Mucosa of rectum (tissue), 2 donors: ENCODE results near the gene ZNF836.

Experiments
- H3K27ac ChIP-seq, 2 donors: one replicate each; pipeline ENCODE4 v1.7.0; 2013; ENCODE audit warnings: inconsistent platforms in 2 of 2, low read depth in 2 of 2, low read length in 2 of 2
- H3K27me3 ChIP-seq, 2 donors: one replicate each; pipeline ENCODE4 v1.7.0; 2013; ENCODE audit warnings: low read length in 2 of 2; ENCODE audit not compliant: control insufficient read depth in 2 of 2, insufficient read depth in 2 of 2
- H3K36me3 ChIP-seq, 2 donors: one replicate each; pipeline ENCODE4 v1.7.0; 2013; ENCODE audit warnings: low read length in 2 of 2; ENCODE audit not compliant: control insufficient read depth in 2 of 2, insufficient read depth in 2 of 2
- H3K4me1 ChIP-seq, 2 donors: one replicate each; pipeline ENCODE4 v1.7.0; 2013; ENCODE audit warnings: low read length in 2 of 2, mild to moderate bottlenecking in 1 of 2; ENCODE audit not compliant: control insufficient read depth in 2 of 2, insufficient read depth in 2 of 2
- H3K4me3 ChIP-seq, 2 donors: one replicate each; pipeline ENCODE4 v1.7.0; 2013; ENCODE audit warnings: low read length in 2 of 2
- H3K9ac ChIP-seq, 2 donors: one replicate each; pipeline ENCODE4 v1.7.0; 2013; ENCODE audit warnings: low read length in 2 of 2, low read depth in 1 of 2, mild to moderate bottlenecking in 1 of 2
- H3K9me3 ChIP-seq, 2 donors: one replicate each; pipeline ENCODE4 v1.7.0; 2013; ENCODE audit warnings: low read length in 2 of 2; ENCODE audit not compliant: control insufficient read depth in 2 of 2
- donor health status: healthy.
- donor health status: Normal muscosa, but diverticular disease.

ZNF836 gene

DNA sequence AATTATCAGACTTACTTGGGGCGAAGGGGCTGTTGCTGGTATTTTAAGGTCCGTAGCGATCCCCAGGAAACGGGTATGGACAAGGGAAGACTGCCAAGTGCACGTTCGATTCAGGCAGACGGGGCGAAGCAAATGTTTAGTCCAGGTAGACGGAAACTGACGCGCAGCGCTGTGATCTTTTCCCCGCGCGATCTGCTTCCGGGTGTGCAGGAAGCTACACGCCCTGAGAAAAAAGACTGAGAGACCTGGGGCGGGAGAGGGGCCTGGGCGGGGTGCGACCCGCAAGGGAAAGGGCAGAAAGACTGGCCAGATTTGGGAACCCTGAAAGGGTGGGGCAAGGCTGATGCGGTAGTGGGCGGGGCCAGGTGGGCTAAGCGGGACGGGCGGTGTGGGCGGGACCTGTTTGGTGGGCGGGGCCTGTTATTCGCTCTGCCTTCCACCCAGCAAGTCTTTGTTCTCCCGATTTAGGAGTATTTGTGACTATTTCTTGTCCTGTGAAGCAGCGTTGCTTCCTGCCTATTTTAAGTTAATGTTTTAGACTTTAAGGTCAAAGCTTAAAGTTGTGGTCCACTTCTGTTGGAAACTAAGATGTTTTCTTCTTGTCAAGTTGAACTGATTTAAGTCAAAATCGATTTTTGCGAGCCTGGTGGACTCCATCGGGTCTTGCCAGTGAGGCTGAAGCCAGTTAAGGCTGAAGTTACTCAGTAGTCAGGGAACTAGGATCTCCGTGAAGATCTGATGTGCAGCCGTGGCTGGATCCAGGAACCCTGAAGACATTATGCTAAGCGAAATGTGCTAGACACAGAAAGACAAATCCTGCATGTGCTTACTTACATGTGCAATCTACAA, at the start of gene ZNF836:
ZNF836 (minus strand) TSS at position 301 of the 849 bp plus-strand sequence. CDS start 3,549 bp downstream, outside the sequence.
- Histone ChIP-seq H3K27ac (peak within 1 kb of the TSS; percentile 78 to 82), H3K9ac (peak within 1 kb of the TSS; percentile 89 to 99)

DNA sequence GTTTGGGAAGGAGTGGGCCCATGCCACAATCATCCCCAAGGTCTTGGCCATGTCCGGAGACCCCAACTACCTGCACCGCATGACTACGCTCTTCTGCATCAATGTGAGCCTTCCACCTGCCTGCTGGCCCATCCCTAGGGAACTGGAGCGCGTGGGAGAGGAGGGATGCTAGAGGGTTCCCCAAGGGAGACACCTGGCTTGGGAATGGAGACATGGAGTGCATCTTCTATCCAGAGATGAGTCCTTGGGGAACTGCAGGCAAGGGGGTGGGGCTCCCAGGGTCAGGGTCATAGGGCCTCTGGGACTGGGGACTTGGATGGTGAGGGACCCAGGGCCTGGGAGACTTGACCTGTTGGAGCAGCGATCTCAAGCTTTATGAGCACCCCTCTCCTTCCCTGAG, 49.6 kb upstream of the ZNF836 start:
- no peaks in the 10 kb centered on the region for H3K9me3 ChIP-seq
- H3K4me3 ChIP-seq: no peak overlapping the region
- no peaks in the 10 kb centered on the region for H3K27me3 ChIP-seq
- no peak overlapping the region for H3K27ac ChIP-seq
- H3K4me1 ChIP-seq: no peaks in the 10 kb centered on the region
- H3K36me3 ChIP-seq: peaks cover 86 to 95% of the 10 kb centered on the region in 2 donors
- H3K9ac ChIP-seq: no peak overlapping the region

More for the DNA sequence above, at the start of gene ZNF836:
- H3K4me3 ChIP-seq: peak within 1 kb of the TSS; percentile 89 to 100
- H3K36me3 ChIP-seq: peaks cover 6 to 10% of the 10 kb centered on the region in 2 donors
- peaks cover 6 to 8% of the 10 kb centered on the region in 2 donors for H3K4me1 ChIP-seq
- no peaks in the 10 kb centered on the region for H3K27me3 ChIP-seq
- no peaks in the 10 kb centered on the region for H3K9me3 ChIP-seq

DNA sequence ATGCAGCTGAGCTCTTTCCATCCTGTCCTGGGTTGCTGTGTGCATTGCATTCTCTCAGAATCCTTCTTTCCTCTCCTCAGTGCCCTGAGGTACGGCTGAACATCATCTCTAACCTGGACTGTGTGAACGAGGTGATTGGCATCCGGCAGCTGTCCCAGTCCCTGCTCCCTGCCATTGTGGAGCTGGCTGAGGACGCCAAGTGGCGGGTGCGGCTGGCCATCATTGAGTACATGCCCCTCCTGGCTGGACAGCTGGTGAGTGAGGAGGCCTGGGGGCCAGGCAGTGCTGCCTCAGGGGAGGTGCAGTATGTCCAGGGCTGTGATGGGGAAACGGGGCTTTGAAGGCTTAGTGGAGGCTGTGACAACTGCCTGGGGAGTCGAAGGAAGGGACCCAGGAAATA, 48.2 kb upstream of the ZNF836 start:
- Histone ChIP-seq H3K9me3 (no peaks in the 10 kb centered on the region), H3K27me3 (no peaks in the 10 kb centered on the region), H3K27ac (no peak overlapping the region), H3K4me1 (no peaks in the 10 kb centered on the region), H3K36me3 (peaks cover 90 to 97% of the 10 kb centered on the region in 2 donors), H3K4me3 (no peak overlapping the region), H3K9ac (no peak overlapping the region)

DNA sequence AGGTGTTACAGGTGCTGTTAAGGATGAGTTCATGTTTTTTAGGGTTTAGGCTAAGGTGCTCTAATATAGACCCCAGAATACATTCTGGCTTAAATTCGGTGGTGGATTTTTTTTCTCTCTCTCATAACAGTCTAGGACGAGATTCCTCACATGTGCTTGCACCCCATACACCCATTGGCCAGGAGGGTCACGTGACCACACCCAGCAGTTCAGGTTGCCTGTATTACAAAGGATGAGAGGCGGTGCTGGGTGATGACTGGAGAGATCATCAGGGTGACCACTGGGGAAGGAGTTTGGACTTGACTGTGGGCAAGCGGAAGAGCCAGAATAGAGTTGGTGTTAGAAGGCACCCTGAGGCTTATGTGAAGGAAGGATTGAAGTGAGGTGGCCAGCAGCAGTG, 46.2 kb upstream of the ZNF836 start:
- H3K4me1 ChIP-seq: no peaks in the 10 kb centered on the region
- H3K36me3 ChIP-seq: peaks cover 88 to 97% of the 10 kb centered on the region in 2 donors
- H3K27ac ChIP-seq: no peak overlapping the region

DNA sequence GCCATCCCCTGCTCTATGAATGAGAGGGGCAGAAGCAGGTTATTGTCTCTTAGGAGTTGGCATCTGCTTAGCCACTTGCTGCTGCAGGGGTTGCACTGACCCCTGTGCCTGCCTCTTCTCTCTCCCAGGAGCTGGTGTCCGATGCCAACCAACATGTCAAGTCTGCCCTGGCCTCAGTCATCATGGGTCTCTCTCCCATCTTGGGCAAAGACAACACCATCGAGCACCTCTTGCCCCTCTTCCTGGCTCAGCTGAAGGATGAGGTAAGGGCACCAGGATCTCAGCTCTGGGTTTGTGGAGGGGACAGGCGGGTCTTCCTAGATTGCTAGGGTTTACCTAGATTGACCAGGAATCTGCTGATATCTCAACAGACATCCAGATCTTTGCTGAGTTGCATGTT, 45.0 kb upstream of the ZNF836 start:
- Histone ChIP-seq H3K4me3 (no peak overlapping the region), H3K27ac (no peak overlapping the region), H3K4me1 (no peaks in the 10 kb centered on the region), H3K36me3 (peaks cover 89 to 97% of the 10 kb centered on the region in 2 donors), H3K9me3 (no peaks in the 10 kb centered on the region), H3K9ac (no peak overlapping the region), H3K27me3 (no peaks in the 10 kb centered on the region)

More for the DNA sequence above, 46.2 kb upstream of the ZNF836 start:
- Histone ChIP-seq H3K9me3 (no peaks in the 10 kb centered on the region), H3K9ac (no peak overlapping the region), H3K4me3 (no peak overlapping the region), H3K27me3 (no peaks in the 10 kb centered on the region)

DNA sequence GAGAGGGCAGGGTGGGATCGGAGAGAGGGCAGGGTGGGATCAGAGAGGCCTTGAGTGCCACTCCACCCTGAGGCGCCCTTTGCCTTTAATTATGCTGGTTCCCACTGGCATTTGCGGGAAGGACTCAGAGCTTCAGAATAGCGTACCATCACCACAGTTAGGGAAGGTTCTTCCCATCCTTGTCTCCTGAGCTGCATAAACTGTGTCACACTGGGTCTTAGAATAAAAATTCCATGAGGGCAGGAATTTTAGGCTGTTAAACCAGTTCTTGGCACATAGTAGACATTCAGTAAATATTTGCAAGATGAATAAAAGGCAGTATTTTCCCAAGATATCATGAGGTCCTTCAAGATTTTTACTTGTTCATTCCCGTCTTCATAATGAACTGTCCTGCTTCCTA, 42.8 kb upstream of the ZNF836 start:
- no peak overlapping the region for H3K9ac ChIP-seq
- H3K4me3 ChIP-seq: no peak overlapping the region
- H3K27ac ChIP-seq: no peak overlapping the region
- H3K4me1 ChIP-seq: no peaks in the 10 kb centered on the region
- peaks cover 81 to 93% of the 10 kb centered on the region in 2 donors for H3K36me3 ChIP-seq
- no peaks in the 10 kb centered on the region for H3K9me3 ChIP-seq
- H3K27me3 ChIP-seq: no peaks in the 10 kb centered on the region

DNA sequence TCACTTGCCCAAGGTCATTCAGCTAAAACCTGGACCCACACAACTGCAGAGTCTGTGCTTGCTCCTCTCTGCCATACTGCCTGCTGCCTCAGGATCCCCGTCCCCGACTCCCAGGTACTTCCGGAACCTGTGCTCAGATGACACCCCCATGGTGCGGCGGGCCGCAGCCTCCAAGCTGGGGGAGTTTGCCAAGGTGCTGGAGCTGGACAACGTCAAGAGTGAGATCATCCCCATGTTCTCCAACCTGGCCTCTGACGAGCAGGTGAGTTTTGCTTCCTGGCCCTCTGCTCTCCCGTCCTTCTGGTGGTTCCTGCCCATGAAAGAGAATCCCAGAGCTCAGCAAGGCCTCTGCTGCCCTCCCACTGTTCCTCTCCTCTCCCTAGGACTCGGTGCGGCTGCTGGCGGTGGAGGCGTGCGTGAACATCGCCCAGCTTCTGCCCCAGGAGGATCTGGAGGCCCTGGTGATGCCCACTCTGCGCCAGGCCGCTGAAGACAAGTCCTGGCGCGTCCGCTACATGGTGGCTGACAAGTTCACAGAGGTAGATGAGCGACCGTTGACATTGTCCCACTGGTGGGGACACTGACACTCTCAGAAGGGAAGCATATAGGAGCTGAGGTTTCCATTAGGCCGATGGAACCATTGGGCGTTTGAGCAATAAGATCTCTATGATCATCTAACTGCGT, 41.3 kb upstream of the ZNF836 start:
- H3K9me3 ChIP-seq: no peaks in the 10 kb centered on the region
- no peak overlapping the region for H3K9ac ChIP-seq
- no peak overlapping the region for H3K4me3 ChIP-seq
- no peak overlapping the region for H3K27ac ChIP-seq
- H3K36me3 ChIP-seq: peaks cover 76 to 89% of the 10 kb centered on the region in 2 donors
- no peaks in the 10 kb centered on the region for H3K27me3 ChIP-seq
- no peaks in the 10 kb centered on the region for H3K4me1 ChIP-seq

DNA sequence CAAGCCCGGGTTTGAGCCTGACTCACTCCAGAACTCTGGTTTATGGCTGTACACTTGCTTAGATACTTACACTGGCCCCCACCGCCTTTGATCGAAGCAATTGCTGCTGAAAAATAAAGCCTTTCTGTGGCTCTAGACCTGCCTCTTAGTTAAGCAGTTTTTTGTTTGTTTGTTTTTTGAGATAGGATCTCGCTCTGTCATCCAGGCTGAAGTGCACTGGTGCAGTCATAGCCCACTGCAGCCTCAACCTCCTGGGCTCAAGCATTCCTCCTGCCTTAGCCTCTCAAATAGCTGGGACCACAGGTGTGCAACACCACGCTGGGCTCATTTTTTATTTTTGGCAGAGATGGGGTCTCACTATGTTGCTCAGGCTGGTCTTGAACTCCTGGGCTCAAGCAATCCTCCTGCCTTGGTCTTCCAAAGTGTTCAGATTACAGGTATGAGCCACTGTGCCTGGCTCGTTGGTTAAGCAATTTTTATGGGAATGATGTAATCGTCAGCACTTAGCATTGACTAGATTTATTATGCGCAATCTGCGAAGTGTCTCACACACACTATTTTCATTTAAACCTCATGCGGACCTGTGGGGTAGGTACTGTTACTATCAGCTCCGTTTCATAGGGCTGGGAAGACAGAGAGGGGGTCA, 40.6 kb upstream of the ZNF836 start:
- Histone ChIP-seq H3K9ac (no peak overlapping the region), H3K9me3 (no peaks in the 10 kb centered on the region), H3K4me3 (no peak overlapping the region), H3K36me3 (peaks cover 78 to 89% of the 10 kb centered on the region in 2 donors), H3K4me1 (no peaks in the 10 kb centered on the region), H3K27me3 (no peaks in the 10 kb centered on the region), H3K27ac (no peak overlapping the region)

DNA sequence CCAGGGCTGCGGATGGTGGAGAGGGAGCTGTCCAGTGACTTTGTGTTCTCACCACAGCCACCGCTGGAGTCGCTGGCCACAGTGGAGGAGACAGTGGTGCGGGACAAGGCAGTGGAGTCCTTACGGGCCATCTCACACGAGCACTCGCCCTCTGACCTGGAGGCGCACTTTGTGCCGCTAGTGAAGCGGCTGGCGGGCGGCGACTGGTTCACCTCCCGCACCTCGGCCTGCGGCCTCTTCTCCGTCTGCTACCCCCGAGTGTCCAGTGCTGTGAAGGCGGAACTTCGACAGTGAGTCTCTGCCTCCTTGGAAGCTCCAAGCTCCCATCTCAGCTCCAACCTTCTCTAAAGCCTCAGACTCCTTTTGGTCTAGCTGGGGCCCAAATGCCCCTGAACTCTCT, 39.8 kb upstream of the ZNF836 start:
- H3K27me3 ChIP-seq: no peaks in the 10 kb centered on the region

DNA sequence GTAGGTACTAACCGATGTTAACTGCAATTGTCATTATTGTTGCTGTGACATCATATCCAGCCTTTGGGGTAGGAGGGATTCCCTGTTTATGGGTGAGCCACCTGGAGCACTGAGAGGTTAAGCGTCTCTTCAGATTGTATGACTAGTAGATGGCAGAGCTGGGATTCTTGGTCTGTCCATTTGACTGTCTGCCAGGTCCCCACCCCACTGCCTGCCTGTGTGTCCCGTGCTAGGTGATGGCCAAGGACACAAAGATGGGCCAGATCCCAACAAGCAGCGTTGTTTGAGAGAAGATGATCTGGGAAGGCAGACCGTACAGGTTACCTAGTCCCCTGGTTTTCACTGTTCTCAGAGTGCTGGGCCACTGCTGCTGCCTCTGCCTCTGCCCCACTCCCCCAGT, 35.1 kb upstream of the ZNF836 start:
- Histone ChIP-seq H3K36me3 (peaks cover 79 to 91% of the 10 kb centered on the region in 2 donors), H3K27ac (no peak overlapping the region), H3K4me3 (no peak overlapping the region)

More for the DNA sequence above, 39.8 kb upstream of the ZNF836 start:
- H3K27ac ChIP-seq: no peak overlapping the region
- H3K4me3 ChIP-seq: no peak overlapping the region
- no peak overlapping the region for H3K9ac ChIP-seq
- H3K9me3 ChIP-seq: no peaks in the 10 kb centered on the region
- peaks cover 78 to 90% of the 10 kb centered on the region in 2 donors for H3K36me3 ChIP-seq
- no peaks in the 10 kb centered on the region for H3K4me1 ChIP-seq

More for the DNA sequence above, 35.1 kb upstream of the ZNF836 start:
- Histone ChIP-seq H3K4me1 (no peaks in the 10 kb centered on the region), H3K27me3 (no peaks in the 10 kb centered on the region), H3K9me3 (no peaks in the 10 kb centered on the region), H3K9ac (no peak overlapping the region)
